Thyroid gland (tissue), 4 donors: ENCODE results near the gene SPACDR.

Experiments
- POLR2A ChIP-seq, 2 donors: fragments of 450-650 bp; IDR thresholded peaks; one replicate each; pipeline ENCODE4 v1.6.1; 2017; ENCODE audit warnings: antibody characterized with exemption in 2 of 2, mild to moderate bottlenecking in 2 of 2, moderate library complexity in 1 of 2
- TF ChIP-seq, protein P1 (sequence below), 6 experiments: fragments of 200-600 bp in 3 of 6; fragments of 450-650 bp in 3 of 6; sonication (generic) in 3 of 6; IDR thresholded peaks; one replicate each; pipeline ENCODE4 v1.5.1; 2016 to 2019; ENCODE audit warnings: antibody characterized with exemption in 6 of 6, mild to moderate bottlenecking in 2 of 6, inconsistent platforms in 1 of 6, moderate library complexity in 1 of 6

GRCh38 chr7:100464210-100464660, at the start of gene SPACDR:
- no peak for TF ChIP-seq POLR2A (IDR thresholded peaks at IDR 0.05)
- TF ChIP-seq, protein P1, sequence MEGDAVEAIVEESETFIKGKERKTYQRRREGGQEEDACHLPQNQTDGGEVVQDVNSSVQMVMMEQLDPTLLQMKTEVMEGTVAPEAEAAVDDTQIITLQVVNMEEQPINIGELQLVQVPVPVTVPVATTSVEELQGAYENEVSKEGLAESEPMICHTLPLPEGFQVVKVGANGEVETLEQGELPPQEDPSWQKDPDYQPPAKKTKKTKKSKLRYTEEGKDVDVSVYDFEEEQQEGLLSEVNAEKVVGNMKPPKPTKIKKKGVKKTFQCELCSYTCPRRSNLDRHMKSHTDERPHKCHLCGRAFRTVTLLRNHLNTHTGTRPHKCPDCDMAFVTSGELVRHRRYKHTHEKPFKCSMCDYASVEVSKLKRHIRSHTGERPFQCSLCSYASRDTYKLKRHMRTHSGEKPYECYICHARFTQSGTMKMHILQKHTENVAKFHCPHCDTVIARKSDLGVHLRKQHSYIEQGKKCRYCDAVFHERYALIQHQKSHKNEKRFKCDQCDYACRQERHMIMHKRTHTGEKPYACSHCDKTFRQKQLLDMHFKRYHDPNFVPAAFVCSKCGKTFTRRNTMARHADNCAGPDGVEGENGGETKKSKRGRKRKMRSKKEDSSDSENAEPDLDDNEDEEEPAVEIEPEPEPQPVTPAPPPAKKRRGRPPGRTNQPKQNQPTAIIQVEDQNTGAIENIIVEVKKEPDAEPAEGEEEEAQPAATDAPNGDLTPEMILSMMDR (IDR thresholded peaks at IDR 0.05) = no peak
